ENCODE measurements around the gene RASSF8. TPM values are rescaled to one million over a fixed set of nuclear protein-coding genes. Genes with fewer than 3 reads are reported as not detected.

Gene RASSF8
- total and polyA plus RNA-seq, 11 donors, result 5.2 to 44.6 (median 28.5) TPM

DNA sequence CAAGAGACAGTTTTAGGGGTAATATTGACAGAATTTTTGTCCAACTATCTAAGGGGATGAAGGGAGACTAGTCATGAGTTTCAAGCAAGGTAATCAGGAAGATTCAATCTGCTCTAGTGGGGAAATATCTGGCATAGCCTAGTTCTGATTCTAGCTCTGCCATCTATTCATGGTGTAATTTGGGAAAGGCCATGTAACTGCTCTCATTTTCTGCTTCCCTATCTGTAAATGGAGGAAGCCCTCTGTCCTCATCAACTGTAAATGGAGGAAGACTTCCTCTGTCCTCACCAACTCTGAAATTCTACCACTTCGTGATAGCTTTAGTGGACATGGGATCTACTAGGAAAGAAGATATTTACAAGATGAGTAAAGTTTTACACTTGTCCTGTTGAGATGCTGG is 128.5 kb downstream of the RASSF8 start:
- DNase-seq, result no peak
- TF ChIP-seq, protein P1, sequence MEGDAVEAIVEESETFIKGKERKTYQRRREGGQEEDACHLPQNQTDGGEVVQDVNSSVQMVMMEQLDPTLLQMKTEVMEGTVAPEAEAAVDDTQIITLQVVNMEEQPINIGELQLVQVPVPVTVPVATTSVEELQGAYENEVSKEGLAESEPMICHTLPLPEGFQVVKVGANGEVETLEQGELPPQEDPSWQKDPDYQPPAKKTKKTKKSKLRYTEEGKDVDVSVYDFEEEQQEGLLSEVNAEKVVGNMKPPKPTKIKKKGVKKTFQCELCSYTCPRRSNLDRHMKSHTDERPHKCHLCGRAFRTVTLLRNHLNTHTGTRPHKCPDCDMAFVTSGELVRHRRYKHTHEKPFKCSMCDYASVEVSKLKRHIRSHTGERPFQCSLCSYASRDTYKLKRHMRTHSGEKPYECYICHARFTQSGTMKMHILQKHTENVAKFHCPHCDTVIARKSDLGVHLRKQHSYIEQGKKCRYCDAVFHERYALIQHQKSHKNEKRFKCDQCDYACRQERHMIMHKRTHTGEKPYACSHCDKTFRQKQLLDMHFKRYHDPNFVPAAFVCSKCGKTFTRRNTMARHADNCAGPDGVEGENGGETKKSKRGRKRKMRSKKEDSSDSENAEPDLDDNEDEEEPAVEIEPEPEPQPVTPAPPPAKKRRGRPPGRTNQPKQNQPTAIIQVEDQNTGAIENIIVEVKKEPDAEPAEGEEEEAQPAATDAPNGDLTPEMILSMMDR (IDR thresholded peaks at IDR 0.05), result no peak
- no peak for TF ChIP-seq POLR2A (IDR thresholded peaks at IDR 0.05)
- Histone ChIP-seq H3K36me3 (no peaks in the 10 kb centered on the region), H3K4me3 (no peak overlapping the region), H3K27ac (no peak overlapping the region), H3K4me1 (no peaks in the 10 kb centered on the region), H3K9me3 (peaks cover 0 to 3% (median 0%) of the 10 kb centered on the region in 12 donors), H3K27me3 (no peaks in the 10 kb centered on the region)
- 80 to 95% (median 91%) methylated on average over 1 of the region's 1 CpG for WGBS, 4 donors
- intact Hi-C loops (cut with DNase I), result no loop called here
- no peak for ATAC-seq

DNA sequence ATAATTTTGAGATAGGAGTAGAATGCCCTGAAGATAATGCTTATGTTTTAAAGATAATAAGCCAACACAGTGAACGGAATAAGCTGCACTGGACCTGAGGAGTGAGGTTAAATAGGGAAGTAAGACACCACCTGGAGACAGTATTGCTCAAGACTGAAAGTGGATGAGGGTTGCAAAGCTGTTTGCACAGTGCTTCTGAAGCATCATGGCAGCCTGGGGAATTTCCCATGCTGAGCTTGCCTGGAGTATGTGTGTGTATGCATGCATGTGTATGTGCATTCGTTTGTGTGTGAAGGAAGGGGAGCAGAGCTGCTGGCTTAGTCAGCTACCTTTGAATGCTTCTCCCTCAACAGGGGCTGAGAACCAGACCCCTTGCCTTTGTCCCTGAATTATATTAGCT is 130.5 kb downstream of the RASSF8 start:
- intact Hi-C loops (cut with DNase I), result no loop called here
- WGBS, 4 donors, result 67 to 74% (median 68%) methylated on average over 2 of the region's 2 CpGs
- no peak for TF ChIP-seq POLR2A (IDR thresholded peaks at IDR 0.05)
- TF ChIP-seq, protein P1 (IDR thresholded peaks at IDR 0.05), result no peak
- Histone ChIP-seq H3K27ac (no peak overlapping the region), H3K36me3 (no peaks in the 10 kb centered on the region), H3K4me3 (no peak overlapping the region), H3K9me3 (peaks cover 0 to 3% (median 0%) of the 10 kb centered on the region in 12 donors), H3K4me1 (no peaks in the 10 kb centered on the region), H3K27me3 (no peaks in the 10 kb centered on the region)
- ATAC-seq, result no peak
- DNase-seq, result no peak

DNA sequence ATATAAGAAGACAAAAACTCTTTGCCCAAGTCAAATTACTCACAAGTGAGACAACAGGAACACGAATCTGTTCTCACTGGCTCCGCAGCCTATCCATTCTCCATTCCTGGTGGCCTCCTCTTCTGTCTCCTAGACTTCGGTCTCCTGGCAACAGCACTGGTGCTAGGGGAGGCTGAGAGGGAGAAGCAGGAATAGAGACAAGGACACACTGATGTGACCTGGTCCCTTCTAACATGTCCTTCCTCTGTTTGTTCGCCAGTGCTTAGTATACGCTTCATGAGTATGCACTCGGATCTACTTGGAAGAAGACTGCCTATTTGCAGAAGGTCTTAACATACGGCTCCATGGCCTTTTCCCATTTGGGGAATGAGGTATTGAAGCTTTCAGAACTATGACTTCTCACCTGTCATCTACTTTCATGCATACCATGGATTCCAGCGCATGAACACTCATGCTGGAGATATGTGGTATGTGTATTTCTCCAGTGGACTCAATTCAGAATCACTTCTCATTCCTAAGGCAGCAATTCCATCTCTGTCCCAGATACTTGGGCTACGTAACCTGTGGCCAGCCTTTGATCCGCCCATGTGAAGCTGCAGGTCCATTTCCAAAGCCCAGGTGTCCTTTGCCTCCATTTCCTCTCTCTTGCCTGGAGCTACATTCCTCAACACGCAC is 132.5 kb downstream of the RASSF8 start:
- WGBS, 4 donors, result 85 to 92% (median 87%) methylated on average over 11 of the region's 11 CpGs
- intact Hi-C loops (cut with DNase I), result loop anchor here in 4 of 10 donors (5.0 to 10.0 kb wide), 4 partner anchors 524 to 656 kb away; no protein-coding TSS in a partner anchor
- ATAC-seq, result no peak

DNA sequence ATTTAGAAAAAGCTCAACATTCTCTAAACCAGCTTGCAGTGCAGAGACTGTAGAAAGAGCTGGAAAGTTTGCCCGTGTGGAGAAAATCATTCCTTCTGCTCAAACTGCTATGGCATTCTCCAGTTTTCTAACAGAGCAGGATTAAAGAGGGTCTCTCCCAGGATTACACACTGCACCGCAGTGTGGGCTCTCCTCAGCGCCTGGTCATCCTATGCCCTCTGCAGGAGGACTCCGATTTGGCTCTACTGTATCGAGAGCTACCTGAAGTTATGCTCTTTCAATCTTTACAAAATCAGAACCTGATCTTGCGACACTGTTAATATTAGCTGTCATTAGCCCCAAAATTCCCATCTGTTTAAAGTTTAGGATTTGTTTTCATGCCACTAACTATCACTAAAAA is 133.3 kb downstream of the RASSF8 start:
- Histone ChIP-seq H3K9me3 (no peaks in the 10 kb centered on the region), H3K27me3 (no peaks in the 10 kb centered on the region), H3K27ac (no peak overlapping the region), H3K4me1 (no peaks in the 10 kb centered on the region), H3K4me3 (no peak overlapping the region), H3K36me3 (no peaks in the 10 kb centered on the region)
- intact Hi-C loops (cut with DNase I), result loop anchor here in 5 of 10 donors (2.0 to 10.0 kb wide), 5 partner anchors 523 to 657 kb away; no protein-coding TSS in a partner anchor
- WGBS, 4 donors, result 85 to 90% (median 86%) methylated on average over 6 of the region's 6 CpGs
- peak in 2 of 4 donors; percentile 58 for ATAC-seq
- TF ChIP-seq, protein P1 (IDR thresholded peaks at IDR 0.05), result peak in 6 of 12 donors; percentile 14 to 40 (median 25)
- TF ChIP-seq POLR2A (IDR thresholded peaks at IDR 0.05), result no peak
- DNase-seq, result no peak

More for the DNA sequence above, 132.5 kb downstream of the RASSF8 start:
- H3K4me1 ChIP-seq, result no peaks in the 10 kb centered on the region
- DNase-seq, result no peak
- TF ChIP-seq, protein P1 (IDR thresholded peaks at IDR 0.05), result no peak
- TF ChIP-seq POLR2A (IDR thresholded peaks at IDR 0.05), result no peak
- no peak overlapping the region for H3K4me3 ChIP-seq
- no peaks in the 10 kb centered on the region for H3K27me3 ChIP-seq
- H3K36me3 ChIP-seq, result no peaks in the 10 kb centered on the region
- H3K27ac ChIP-seq, result no peak overlapping the region
- no peaks in the 10 kb centered on the region for H3K9me3 ChIP-seq

Measured in heart left ventricle (tissue), 16 donors.